Measurements from ENCODE around the gene EPB41L4B.
"Not testable (repeated sequence)": the region's sequence is repeated elsewhere in the genome, so short reads cannot be mapped to it uniquely, and the experiment has no call there.

Gene EPB41L4B

DNA sequence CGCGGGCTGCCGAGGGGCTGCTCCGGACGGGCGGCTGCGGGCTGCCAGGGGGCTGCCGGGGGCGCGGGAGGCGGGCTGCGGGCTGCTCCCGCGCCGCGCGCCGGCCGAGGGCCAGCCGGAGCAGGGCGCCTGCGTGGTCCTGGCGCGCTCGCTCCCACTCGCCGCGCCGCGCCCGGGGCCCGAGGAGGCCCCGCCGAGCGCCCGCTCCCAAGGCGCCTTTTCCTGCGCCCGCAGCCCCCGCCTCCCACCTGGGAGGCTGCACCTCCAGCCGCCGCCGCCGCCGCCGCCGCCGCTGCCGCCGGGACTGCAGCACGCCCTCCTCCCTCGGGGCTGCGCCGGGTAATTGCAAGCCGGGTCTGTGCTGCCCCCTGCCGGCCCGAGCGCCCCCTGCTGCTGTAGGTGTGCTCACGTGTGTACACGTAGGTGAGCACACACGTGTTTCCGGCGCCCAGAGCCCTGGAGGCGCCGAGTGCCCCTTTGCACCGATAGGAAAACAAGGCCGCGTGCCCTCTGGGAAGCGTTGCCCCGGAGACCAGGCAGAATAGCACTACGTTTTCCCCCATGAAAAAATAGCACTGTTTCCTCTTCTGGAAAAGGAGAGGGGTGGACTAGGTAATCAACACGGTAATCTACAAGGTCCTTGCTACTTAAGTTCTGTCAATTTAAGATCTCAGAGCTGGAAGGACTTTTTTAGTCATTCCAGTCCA, at the start of gene EPB41L4B:
Gene EPB41L4B (minus strand): TSS at position 318 of the 707 bp plus-strand sequence. CDS start 613 bp downstream, outside the sequence.
- Mint-ChIP-seq H3K4me1 (peaks cover 7% of the 10 kb centered on the region), H3K36me3 (no peaks in the 10 kb centered on the region), H3K27me3 (peaks cover 49% of the 10 kb centered on the region), H3K27ac (no peak within 1 kb of the TSS), H3K4me3 (peak within 1 kb of the TSS; percentile 77), H3K9me3 (no peaks in the 10 kb centered on the region)

DNA sequence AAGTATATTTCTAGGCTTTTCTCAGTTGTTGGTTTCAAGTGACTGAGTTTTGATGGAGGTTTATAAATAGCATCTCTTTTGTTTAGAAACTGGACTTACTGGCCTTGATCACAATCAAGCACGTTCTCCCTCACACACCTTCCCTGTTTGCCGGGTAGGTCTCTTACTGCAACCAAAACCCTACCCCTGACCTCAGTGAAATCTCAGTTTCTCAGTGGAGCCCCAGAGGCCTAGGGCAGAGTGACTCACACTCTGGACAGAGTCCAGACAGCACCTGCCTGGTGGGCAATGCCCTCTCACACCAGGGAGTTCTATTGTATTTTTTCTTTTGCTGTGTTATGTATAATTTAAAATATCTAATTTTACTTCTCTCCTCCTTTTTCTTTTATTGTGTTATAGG, 48.4 kb upstream of the EPB41L4B start:
- H3K36me3 Mint-ChIP-seq = no peaks in the 10 kb centered on the region
- H3K4me3 Mint-ChIP-seq = no peak overlapping the region
- H3K27ac Mint-ChIP-seq = no peak overlapping the region
- no peaks in the 10 kb centered on the region for H3K9me3 Mint-ChIP-seq
- H3K4me1 Mint-ChIP-seq = no peaks in the 10 kb centered on the region
- H3K27me3 Mint-ChIP-seq = peaks cover 3% of the 10 kb centered on the region

GRCh38 chr9:109360771-109361170, 39.9 kb upstream of the EPB41L4B start:
- Mint-ChIP-seq H3K27me3 (peaks cover 5% of the 10 kb centered on the region), H3K4me1 (no peaks in the 10 kb centered on the region), H3K36me3 (no peaks in the 10 kb centered on the region), H3K4me3 (no peak overlapping the region), H3K27ac (no peak overlapping the region), H3K9me3 (no peaks in the 10 kb centered on the region)

DNA sequence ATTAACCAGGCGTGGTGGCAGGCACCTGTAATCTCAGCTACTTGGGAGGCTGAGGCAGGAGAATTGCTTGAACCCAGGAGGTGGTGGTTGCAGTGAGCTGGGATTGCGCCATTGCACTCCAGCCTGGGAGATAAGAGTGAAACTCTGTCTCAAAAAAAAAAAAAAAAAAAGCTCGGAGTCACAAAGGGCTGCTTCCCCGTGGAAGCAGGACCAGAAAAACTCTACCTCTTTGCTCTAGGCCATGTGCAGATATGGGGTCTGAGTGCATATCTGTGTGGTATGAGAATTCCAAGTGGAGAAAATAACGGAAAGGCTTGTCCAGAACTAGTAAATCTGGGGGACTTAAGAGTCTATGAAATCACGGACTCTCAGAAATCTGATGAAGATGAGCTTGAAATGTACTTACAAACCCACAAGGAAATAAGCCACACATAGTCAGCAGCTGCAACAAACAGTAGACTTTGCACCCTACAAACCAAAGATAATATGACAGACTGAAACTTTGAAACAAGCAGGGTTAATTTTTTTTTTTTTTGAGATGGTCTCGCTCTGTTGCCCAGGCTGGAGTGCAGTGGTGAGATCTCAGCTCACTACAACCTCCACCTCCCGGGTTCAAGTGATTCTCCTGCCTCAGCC, 38.2 kb upstream of the EPB41L4B start:
- H3K4me1 Mint-ChIP-seq, H3K4me3 Mint-ChIP-seq, H3K27ac Mint-ChIP-seq, H3K27me3 Mint-ChIP-seq, H3K36me3 Mint-ChIP-seq, H3K9me3 Mint-ChIP-seq: not testable (repeated sequence)

- H3K36me3 Mint-ChIP-seq = no peaks in the 10 kb centered on the region
- no peak overlapping the region for H3K27ac Mint-ChIP-seq
- H3K4me1 Mint-ChIP-seq = no peaks in the 10 kb centered on the region
- peaks cover 6% of the 10 kb centered on the region for H3K27me3 Mint-ChIP-seq
- no peak overlapping the region for H3K4me3 Mint-ChIP-seq
- no peaks in the 10 kb centered on the region for H3K9me3 Mint-ChIP-seq
Observed at GRCh38 chr9:109355564-109356297, 34.9 kb upstream of the EPB41L4B start.

GRCh38 chr9:109354190-109354589, 33.3 kb upstream of the EPB41L4B start:
- no peaks in the 10 kb centered on the region for H3K9me3 Mint-ChIP-seq
- no peaks in the 10 kb centered on the region for H3K36me3 Mint-ChIP-seq
- H3K27me3 Mint-ChIP-seq = peaks cover 4% of the 10 kb centered on the region
- H3K27ac Mint-ChIP-seq = no peak overlapping the region
- no peaks in the 10 kb centered on the region for H3K4me1 Mint-ChIP-seq
- no peak overlapping the region for H3K4me3 Mint-ChIP-seq

DNA sequence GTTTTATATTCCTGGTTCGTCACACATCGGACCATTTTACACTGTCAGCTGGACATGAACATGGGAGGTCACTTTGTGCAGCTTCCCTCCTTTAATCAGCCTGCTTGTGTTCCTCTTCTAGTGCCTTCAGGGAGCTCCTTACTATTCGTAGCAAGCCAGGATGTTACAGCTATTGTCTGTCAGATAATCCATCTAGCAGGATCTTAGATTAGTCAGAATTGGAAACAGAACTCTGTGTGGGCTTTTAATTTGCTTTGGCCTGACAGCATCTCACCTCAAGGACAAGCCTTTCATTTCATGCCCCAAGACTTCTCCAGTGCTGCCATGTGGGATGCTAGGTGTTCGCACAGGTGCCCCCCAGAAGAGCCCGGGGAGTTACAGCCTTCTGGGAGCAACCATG, 30.2 kb upstream of the EPB41L4B start:
- peak overlapping the region; percentile 14 for H3K27ac Mint-ChIP-seq
- peaks cover 4% of the 10 kb centered on the region for H3K27me3 Mint-ChIP-seq
- no peaks in the 10 kb centered on the region for H3K36me3 Mint-ChIP-seq
- no peaks in the 10 kb centered on the region for H3K4me1 Mint-ChIP-seq
- no peak overlapping the region for H3K4me3 Mint-ChIP-seq
- H3K9me3 Mint-ChIP-seq = no peaks in the 10 kb centered on the region

DNA sequence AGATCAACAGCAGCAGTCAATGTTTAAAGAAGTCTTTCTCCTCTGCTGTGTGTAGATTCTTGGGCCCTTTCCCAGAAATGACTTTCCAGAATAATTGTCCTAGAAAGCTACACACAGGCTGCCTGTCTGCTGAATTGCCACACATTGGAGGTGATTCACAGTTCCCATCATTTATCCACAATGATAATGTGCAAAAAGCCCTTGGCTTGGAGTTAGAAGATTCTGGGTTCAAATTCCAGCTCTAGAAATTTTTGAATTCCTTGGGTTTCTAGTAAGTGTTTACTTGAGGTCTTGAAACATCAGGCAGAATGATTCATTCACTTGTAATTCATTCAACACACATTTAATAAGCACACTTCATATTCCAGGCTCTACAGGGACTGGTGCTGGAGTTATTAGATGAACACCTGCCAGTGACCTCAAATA, 28.6 kb upstream of the EPB41L4B start:
- H3K27ac Mint-ChIP-seq = no peak overlapping the region
- H3K4me3 Mint-ChIP-seq = no peak overlapping the region
- H3K9me3 Mint-ChIP-seq = no peaks in the 10 kb centered on the region
- H3K36me3 Mint-ChIP-seq = no peaks in the 10 kb centered on the region
- H3K4me1 Mint-ChIP-seq = no peaks in the 10 kb centered on the region
- H3K27me3 Mint-ChIP-seq = peaks cover 1% of the 10 kb centered on the region

GRCh38 chr9:109346904-109347303, 26.0 kb upstream of the EPB41L4B start:
- no peaks in the 10 kb centered on the region for H3K27me3 Mint-ChIP-seq
- no peak overlapping the region for H3K27ac Mint-ChIP-seq
- H3K4me3 Mint-ChIP-seq = no peak overlapping the region
- no peaks in the 10 kb centered on the region for H3K36me3 Mint-ChIP-seq
- H3K4me1 Mint-ChIP-seq = no peaks in the 10 kb centered on the region
- H3K9me3 Mint-ChIP-seq = no peaks in the 10 kb centered on the region

DNA sequence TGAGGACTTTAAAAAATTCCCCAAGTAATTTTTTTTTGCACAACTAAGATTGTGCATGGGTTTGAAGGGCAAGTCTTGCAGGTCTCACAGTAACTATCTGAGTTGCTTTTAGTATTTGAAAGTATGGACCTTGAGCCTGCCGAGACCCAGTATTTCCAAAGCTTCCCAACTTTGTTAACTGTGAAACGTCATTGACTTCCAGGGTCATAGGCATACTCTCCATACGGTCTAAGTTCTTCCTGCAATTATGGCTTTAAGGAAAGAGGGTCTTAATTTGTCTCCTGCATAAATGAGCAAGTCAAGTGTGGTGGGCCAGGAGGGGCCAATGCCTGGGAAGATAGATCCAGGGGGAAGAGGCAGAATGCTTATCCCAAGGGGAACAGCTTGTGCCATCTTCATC, 24.0 kb upstream of the EPB41L4B start:
- no peak overlapping the region for H3K27ac Mint-ChIP-seq
- H3K36me3 Mint-ChIP-seq = no peaks in the 10 kb centered on the region
- H3K27me3 Mint-ChIP-seq = no peaks in the 10 kb centered on the region
- H3K4me3 Mint-ChIP-seq = no peak overlapping the region
- H3K4me1 Mint-ChIP-seq = no peaks in the 10 kb centered on the region
- no peaks in the 10 kb centered on the region for H3K9me3 Mint-ChIP-seq

- H3K36me3 Mint-ChIP-seq = no peaks in the 10 kb centered on the region
- no peaks in the 10 kb centered on the region for H3K4me1 Mint-ChIP-seq
- no peak overlapping the region for H3K27ac Mint-ChIP-seq
- H3K27me3 Mint-ChIP-seq = no peaks in the 10 kb centered on the region
- no peaks in the 10 kb centered on the region for H3K9me3 Mint-ChIP-seq
- no peak overlapping the region for H3K4me3 Mint-ChIP-seq
Observed at GRCh38 chr9:109342878-109343277, 22.0 kb upstream of the EPB41L4B start.

- no peaks in the 10 kb centered on the region for H3K27me3 Mint-ChIP-seq
- no peaks in the 10 kb centered on the region for H3K36me3 Mint-ChIP-seq
- no peaks in the 10 kb centered on the region for H3K4me1 Mint-ChIP-seq
- no peaks in the 10 kb centered on the region for H3K9me3 Mint-ChIP-seq
- H3K27ac Mint-ChIP-seq = no peak overlapping the region
- no peak overlapping the region for H3K4me3 Mint-ChIP-seq
Observed at GRCh38 chr9:109341561-109341960, 20.7 kb upstream of the EPB41L4B start.

DNA sequence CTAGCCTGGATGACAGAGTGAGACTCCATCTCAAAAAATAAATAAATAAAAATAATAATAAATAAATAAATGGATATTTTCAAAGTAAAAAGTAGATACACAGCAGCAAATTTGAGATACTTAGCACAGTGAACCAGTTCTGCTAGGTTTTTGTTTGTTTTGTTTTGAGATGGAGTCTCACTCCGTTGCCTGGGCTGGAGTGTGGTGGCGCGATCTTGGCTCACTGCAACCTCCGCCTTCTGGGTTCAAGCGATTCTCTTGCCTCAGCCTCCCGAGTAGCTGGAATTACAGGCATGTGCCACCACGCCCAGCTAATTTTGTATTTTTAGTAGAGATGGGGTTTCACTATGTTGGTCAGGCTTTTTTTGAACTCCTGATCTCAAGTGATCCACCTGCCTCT, 20.1 kb upstream of the EPB41L4B start:
- not testable (repeated sequence) for H3K36me3 Mint-ChIP-seq, H3K9me3 Mint-ChIP-seq, H3K4me1 Mint-ChIP-seq, H3K27ac Mint-ChIP-seq, H3K27me3 Mint-ChIP-seq, H3K4me3 Mint-ChIP-seq

- peaks cover 2% of the 10 kb centered on the region for H3K27me3 Mint-ChIP-seq
- H3K27ac Mint-ChIP-seq = no peak overlapping the region
- H3K36me3 Mint-ChIP-seq = no peaks in the 10 kb centered on the region
- H3K4me3 Mint-ChIP-seq = no peak overlapping the region
- H3K4me1 Mint-ChIP-seq = no peaks in the 10 kb centered on the region
- no peaks in the 10 kb centered on the region for H3K9me3 Mint-ChIP-seq
Observed at GRCh38 chr9:109336409-109336808, 15.6 kb upstream of the EPB41L4B start.

GRCh38 chr9:109335929-109336328, 15.1 kb upstream of the EPB41L4B start:
- no peaks in the 10 kb centered on the region for H3K36me3 Mint-ChIP-seq
- H3K9me3 Mint-ChIP-seq = no peaks in the 10 kb centered on the region
- no peak overlapping the region for H3K27ac Mint-ChIP-seq
- H3K27me3 Mint-ChIP-seq = peaks cover 2% of the 10 kb centered on the region
- no peaks in the 10 kb centered on the region for H3K4me1 Mint-ChIP-seq
- no peak overlapping the region for H3K4me3 Mint-ChIP-seq

GRCh38 chr9:109335121-109335520, 14.3 kb upstream of the EPB41L4B start:
- no peaks in the 10 kb centered on the region for H3K4me1 Mint-ChIP-seq
- H3K27ac Mint-ChIP-seq = no peak overlapping the region
- no peaks in the 10 kb centered on the region for H3K9me3 Mint-ChIP-seq
- H3K27me3 Mint-ChIP-seq = peaks cover 2% of the 10 kb centered on the region
- H3K4me3 Mint-ChIP-seq = no peak overlapping the region
- H3K36me3 Mint-ChIP-seq = no peaks in the 10 kb centered on the region

Data from activated naive CD4-positive, alpha-beta T cell treated with anti-CD3 and anti-CD28 coated beads, Interleukin-2, amount 50 U/mL, for 24 hours (primary cell).